Neuronal stem cell (in vitro differentiated cells): Measurements from ENCODE around the gene RARRES2.

Experiments used
- DNase-seq: peaks from one replicate; pipeline ENCODE4 v3.0.0-alpha.2; 2013; ENCODE audit warnings: low spot score
- H2AFZ ChIP-seq: one replicate; pipeline ENCODE4 v1.6.1; 2013; ENCODE audit warnings: mild to moderate bottlenecking, low read length, inconsistent platforms
- H2AK5ac ChIP-seq: 2 replicates; pipeline ENCODE4 v1.6.1; 2013; ENCODE audit warnings: low read depth, mild to moderate bottlenecking, inconsistent platforms, low read length, moderate library complexity, mixed read lengths
- H2BK120ac ChIP-seq: 2 replicates; pipeline ENCODE4 v1.6.1; 2013; ENCODE audit warnings: low read depth, mild to moderate bottlenecking, inconsistent platforms, low read length, moderate library complexity, mixed read lengths
- H2BK12ac ChIP-seq: one replicate; pipeline ENCODE4 v1.6.1; 2013; ENCODE audit warnings: low read length, inconsistent platforms
- H2BK15ac ChIP-seq: 2 replicates; pipeline ENCODE4 v1.6.1; 2013; ENCODE audit warnings: mild to moderate bottlenecking, low read length, inconsistent platforms, mixed read lengths
- H2BK5ac ChIP-seq: one replicate; pipeline ENCODE4 v1.6.1; 2013; ENCODE audit warnings: inconsistent platforms, mild to moderate bottlenecking, low read length, moderate library complexity
- H3K14ac ChIP-seq: one replicate; pipeline ENCODE4 v1.6.1; 2013; ENCODE audit warnings: low read length, inconsistent platforms
- H3K18ac ChIP-seq: 2 replicates; pipeline ENCODE4 v1.6.1; 2013; ENCODE audit warnings: low read length, inconsistent platforms
- H3K23ac ChIP-seq: 2 replicates; pipeline ENCODE4 v1.6.1; 2013; ENCODE audit warnings: low read depth, mild to moderate bottlenecking, mixed read lengths, low read length, inconsistent platforms; ENCODE audit not compliant: poor library complexity
- H3K27ac ChIP-seq: replicated peaks from 3 replicates; pipeline ENCODE4 v1.5.1; 2013; ENCODE audit warnings: low read length, inconsistent platforms
- H3K27me3 ChIP-seq, 3 experiments: 2 replicates each; pipeline ENCODE4 v1.6.1; 2013; ENCODE audit warnings: low read length in 3 of 3, mild to moderate bottlenecking in 2 of 3, inconsistent platforms in 1 of 3, low read depth in 1 of 3, mixed read lengths in 1 of 3, moderate library complexity in 1 of 3; ENCODE audit not compliant: control insufficient read depth in 3 of 3, insufficient read depth in 3 of 3
- H3K36me3 ChIP-seq, 2 donors: replicated peaks in 1 of 2; 2 replicates each; pipeline ENCODE4 v1.6.1; 2013; ENCODE audit warnings: low read length in 2 of 2; ENCODE audit not compliant: control insufficient read depth in 2 of 2, insufficient read depth in 2 of 2
- H3K4ac ChIP-seq: 2 replicates; pipeline ENCODE4 v1.6.1; 2013; ENCODE audit warnings: inconsistent platforms, mild to moderate bottlenecking, low read length, moderate library complexity
- H3K4me1 ChIP-seq, 2 donors: 1 replicate in 1 of 2; 2 replicates in 1 of 2; pipeline ENCODE4 v1.6.1; 2013; ENCODE audit warnings: low read length in 2 of 2, low read depth in 1 of 2; ENCODE audit not compliant: control insufficient read depth in 2 of 2, insufficient read depth in 1 of 2
- H3K4me2 ChIP-seq: one replicate; pipeline ENCODE4 v1.6.1; 2013; ENCODE audit warnings: mild to moderate bottlenecking, low read length, inconsistent platforms; ENCODE audit not compliant: insufficient read depth, poor library complexity, severe bottlenecking
- H3K4me3 ChIP-seq, 2 donors: 2 replicates each; pipeline ENCODE4 v1.5.1; 2013; ENCODE audit warnings: low read length in 2 of 2, mild to moderate bottlenecking in 2 of 2, inconsistent platforms in 1 of 2, moderate library complexity in 1 of 2
- H3K79me1 ChIP-seq: one replicate; pipeline ENCODE4 v1.6.1; 2013; ENCODE audit warnings: low read depth, mild to moderate bottlenecking, inconsistent platforms, low read length, moderate library complexity
- H3K9ac ChIP-seq: one replicate; pipeline ENCODE4 v1.6.1; 2013; ENCODE audit warnings: mild to moderate bottlenecking, low read depth, low read length, inconsistent platforms; ENCODE audit not compliant: poor library complexity
- H3K9me3 ChIP-seq, 2 donors: replicated peaks in 1 of 2; 2 replicates each; pipeline versions ENCODE3 to v1.6.1; 2013; ENCODE audit warnings: low read length in 2 of 2, mild to moderate bottlenecking in 2 of 2, inconsistent platforms in 1 of 2, low read depth in 1 of 2, mixed read lengths in 1 of 2, moderate library complexity in 1 of 2; ENCODE audit not compliant: control insufficient read depth in 2 of 2, insufficient read depth in 1 of 2
- H4K8ac ChIP-seq: one replicate; pipeline ENCODE4 v1.6.1; 2013; ENCODE audit warnings: low read depth, mild to moderate bottlenecking, inconsistent platforms, low read length, moderate library complexity
- H4K91ac ChIP-seq: one replicate; pipeline ENCODE4 v1.6.1; 2013; ENCODE audit warnings: low read length, low read depth, mild to moderate bottlenecking, inconsistent platforms; ENCODE audit not compliant: poor library complexity
- WGBS, 2 donors: extraction: QIAGEN DNeasy Blood & Tissue Kit; methylation state at CpG; one replicate each; pipeline ENCODE4 v1.1.7; 2013; ENCODE audit warnings: missing lambda C conversion rate in 2 of 2, mixed read lengths in 1 of 2; ENCODE audit not compliant: insufficient read length in 2 of 2, insufficient replicate concordance in 1 of 2; ENCODE audit errors: extremely low coverage in 2 of 2; 5-methylcytosine and 5-hydroxymethylcytosine counted together

Gene RARRES2

DNA sequence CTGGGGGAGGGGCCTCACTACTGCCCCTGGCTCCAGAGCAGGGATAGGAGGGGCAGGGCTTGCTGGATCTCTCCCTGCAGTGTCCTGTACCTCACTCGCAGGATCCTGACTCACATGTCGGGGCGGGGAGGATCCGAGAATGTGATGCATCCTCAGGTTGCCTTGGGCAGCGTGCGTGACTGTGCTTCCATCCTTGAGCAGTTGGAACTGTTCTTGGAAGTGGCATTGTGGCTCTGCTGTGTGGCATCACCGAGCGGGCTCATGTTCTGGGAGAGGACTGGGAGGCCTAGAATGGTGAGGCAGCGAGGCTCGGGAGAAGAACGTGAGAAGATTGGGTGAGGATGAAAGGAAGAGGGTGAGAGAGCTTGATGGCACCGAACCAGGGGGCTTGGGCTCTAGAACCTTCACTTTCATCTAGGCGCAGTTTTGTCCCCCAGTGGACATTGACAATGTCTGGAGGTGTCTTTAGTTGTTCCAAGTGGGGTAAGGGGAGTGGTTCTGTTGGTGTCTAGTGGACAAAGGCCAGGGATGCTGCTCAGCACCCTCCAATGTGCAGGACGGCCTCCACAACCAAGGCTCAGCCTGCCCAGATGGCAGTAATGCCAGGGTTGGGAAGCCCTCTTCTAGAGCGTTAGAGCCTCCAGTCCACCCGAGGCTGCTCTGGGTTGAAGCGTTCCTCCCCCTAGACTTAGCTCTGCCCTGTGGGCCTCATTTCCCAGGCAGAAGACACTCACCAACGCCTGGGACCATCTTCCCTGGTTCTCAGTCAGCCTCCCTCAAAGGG, 8.4 kb downstream of the RARRES2 start:
- Histone ChIP-seq H2BK120ac (peak overlapping the region; percentile 24), H3K4ac (no peak overlapping the region), H3K27ac (no peak overlapping the region), H3K4me1 (peaks cover 0 to 3% of the 10 kb centered on the region in 2 donors), H3K9ac (peak overlapping the region; percentile 33), H3K18ac (peak overlapping the region; percentile 13), H2AFZ (no peak overlapping the region), H3K23ac (peak overlapping the region; percentile 70), H2BK15ac (peak overlapping the region; percentile 38), H4K91ac (peak overlapping the region; percentile 76), H3K36me3 (no peaks in the 10 kb centered on the region), H3K9me3 (no peaks in the 10 kb centered on the region), H3K14ac (no peak overlapping the region), H2AK5ac (peak overlapping the region; percentile 46), H3K4me3 (no peak overlapping the region), H2BK12ac (no peak overlapping the region), H2BK5ac (no peak overlapping the region), H3K27me3 (peaks cover 0 to 6% (median 0%) of the 10 kb centered on the region in 3 experiments), H3K4me2 (no peak overlapping the region), H3K79me1 (no peaks in the 10 kb centered on the region), H4K8ac (no peak overlapping the region)
- DNase-seq = no peak
- WGBS, 2 donors = 100% methylated on average over 3 of the region's 18 CpGs; no CpG with 5 or more reads in 1 of the 2 donors

DNA sequence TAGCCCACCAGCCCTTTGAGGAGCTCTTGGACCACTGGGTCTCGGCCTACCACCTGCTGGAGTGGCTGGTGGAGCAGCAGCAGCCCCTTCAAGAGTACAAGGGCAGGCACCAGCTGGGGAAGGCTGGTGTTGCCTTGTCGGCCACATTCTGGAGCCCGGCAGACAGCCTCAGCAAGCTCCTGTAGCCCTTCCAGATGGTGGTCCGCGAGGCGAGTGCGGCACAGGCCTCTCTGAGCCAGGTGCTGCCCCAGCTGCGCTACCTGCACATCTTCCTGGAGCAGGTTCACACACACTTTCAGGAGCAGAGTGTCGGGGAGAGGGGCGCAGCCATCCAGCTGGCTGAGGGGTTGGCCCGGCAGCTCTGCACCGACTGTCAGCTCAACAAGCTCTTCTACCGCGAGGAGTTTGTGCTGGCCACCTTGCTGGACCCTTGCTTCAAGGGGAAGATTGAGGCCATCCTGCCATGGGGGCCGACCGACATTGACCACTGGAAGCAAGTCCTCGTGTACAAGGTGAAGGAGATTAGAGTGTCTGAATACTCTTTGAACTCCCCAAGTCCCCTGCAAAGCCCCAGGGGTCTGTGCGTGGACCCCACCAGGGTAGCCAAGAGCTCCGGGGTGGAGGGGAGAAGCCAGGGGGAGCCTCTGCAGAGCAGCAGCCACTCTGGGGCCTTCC, 11.1 kb downstream of the RARRES2 start:
- no peak overlapping the region for H2BK5ac ChIP-seq
- H3K4ac ChIP-seq = peak overlapping the region; percentile 53
- H3K18ac ChIP-seq = peak overlapping the region; percentile 21
- no peak overlapping the region for H4K91ac ChIP-seq
- no peak overlapping the region for H4K8ac ChIP-seq
- H2AK5ac ChIP-seq = peak overlapping the region; percentile 51
- DNase-seq = no peak
- no peak overlapping the region for H2BK12ac ChIP-seq
- no peaks in the 10 kb centered on the region for H3K36me3 ChIP-seq
- peak overlapping the region; percentile 13 for H3K9ac ChIP-seq
- peak overlapping the region; percentile 68 for H2BK15ac ChIP-seq
- whole genome bisulfite sequencing, 2 donors = no CpG with 5 or more reads among the region's 19 CpGs
- H3K23ac ChIP-seq = peak overlapping the region; percentile 86
- no peaks in the 10 kb centered on the region for H3K9me3 ChIP-seq
- no peak overlapping the region for H2AFZ ChIP-seq
- no peaks in the 10 kb centered on the region for H3K79me1 ChIP-seq
- no peaks in the 10 kb centered on the region for H3K4me1 ChIP-seq
- H3K27me3 ChIP-seq = peaks cover 0 to 6% (median 0%) of the 10 kb centered on the region in 3 experiments
- no peak overlapping the region for H2BK120ac ChIP-seq
- no peak overlapping the region for H3K4me3 ChIP-seq
- H3K4me2 ChIP-seq = no peak overlapping the region
- H3K27ac ChIP-seq = no peak overlapping the region
- H3K14ac ChIP-seq = no peak overlapping the region

DNA sequence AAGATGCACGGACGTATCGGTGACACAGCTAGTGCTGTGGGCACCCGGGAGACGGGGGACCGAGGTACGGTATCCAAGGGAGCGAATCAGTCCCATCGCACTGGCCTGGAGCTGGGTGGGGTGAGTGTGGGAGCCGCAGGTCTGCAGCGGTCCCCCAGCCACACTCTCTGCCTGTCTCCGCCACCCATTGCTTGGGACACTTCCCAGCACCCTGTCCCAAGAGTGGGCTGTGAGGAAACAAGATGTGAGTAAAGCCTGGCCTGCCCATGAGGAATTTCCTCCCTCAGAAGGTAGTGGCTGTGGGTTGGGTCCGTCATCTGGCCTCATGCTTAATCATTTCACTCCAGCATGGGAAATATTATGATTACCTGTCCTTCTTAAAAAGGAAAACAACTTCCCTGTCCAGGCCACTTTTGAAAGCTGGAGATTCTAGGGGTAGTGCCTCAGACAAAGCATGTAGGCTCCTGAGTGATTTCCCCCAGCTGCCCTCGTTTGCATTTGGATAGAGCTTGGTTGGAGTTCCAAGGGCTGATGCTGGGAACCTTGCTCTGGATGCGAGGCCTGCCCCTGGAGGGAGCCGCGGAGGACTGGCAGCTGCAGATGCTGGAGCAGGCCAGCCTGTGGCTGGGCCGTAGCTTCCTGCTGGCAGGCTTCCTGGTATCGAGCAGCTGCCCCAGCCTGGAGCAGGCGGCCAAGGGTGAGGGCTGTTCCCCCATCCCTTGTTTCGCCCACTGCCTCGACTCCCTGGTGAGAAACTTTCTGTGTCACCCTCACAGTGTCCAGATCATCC, 11.9 kb downstream of the RARRES2 start:
- Histone ChIP-seq H3K9me3 (no peaks in the 10 kb centered on the region), H2BK120ac (no peak overlapping the region), H3K4me3 (no peak overlapping the region), H2BK5ac (no peak overlapping the region), H3K4me1 (peaks cover 2% of the 10 kb centered on the region in 2 donors), H2AK5ac (peak overlapping the region; percentile 51), H2AFZ (no peak overlapping the region), H2BK15ac (peak overlapping the region; percentile 68), H3K23ac (peak overlapping the region; percentile 86), H3K14ac (no peak overlapping the region), H3K36me3 (no peaks in the 10 kb centered on the region), H3K18ac (peak overlapping the region; percentile 16), H3K27me3 (peaks cover 0 to 6% (median 0%) of the 10 kb centered on the region in 3 experiments), H3K79me1 (no peaks in the 10 kb centered on the region), H4K8ac (no peak overlapping the region), H3K4me2 (no peak overlapping the region), H4K91ac (no peak overlapping the region), H2BK12ac (no peak overlapping the region), H3K4ac (no peak overlapping the region), H3K9ac (no peak overlapping the region), H3K27ac (no peak overlapping the region)
- no CpG with 5 or more reads among the region's 22 CpGs for WGBS, 2 donors
- no peak for DNase-seq
